ENCODE results near the gene ETNK2.

The ETNK2 gene

DNA sequence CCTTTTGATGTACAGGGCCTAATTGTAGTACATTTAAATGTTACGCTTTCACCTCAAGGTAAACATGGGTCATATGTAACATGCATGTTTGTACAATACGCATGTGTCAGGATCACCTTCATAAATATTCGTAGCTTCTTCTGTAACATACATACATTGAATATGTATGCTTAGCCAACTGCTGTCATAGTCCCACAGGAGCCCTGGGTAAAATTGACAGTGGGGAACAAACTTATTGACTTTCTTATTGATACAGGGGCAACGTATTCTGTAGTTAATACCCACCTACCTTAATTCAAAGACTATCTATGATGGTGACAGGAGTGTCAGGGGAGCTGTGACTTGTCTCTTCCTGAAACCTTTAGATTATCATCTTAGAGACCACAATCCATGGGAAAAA, 18.0 kb upstream of the ETNK2 start:
- TF ChIP-seq, protein P1, sequence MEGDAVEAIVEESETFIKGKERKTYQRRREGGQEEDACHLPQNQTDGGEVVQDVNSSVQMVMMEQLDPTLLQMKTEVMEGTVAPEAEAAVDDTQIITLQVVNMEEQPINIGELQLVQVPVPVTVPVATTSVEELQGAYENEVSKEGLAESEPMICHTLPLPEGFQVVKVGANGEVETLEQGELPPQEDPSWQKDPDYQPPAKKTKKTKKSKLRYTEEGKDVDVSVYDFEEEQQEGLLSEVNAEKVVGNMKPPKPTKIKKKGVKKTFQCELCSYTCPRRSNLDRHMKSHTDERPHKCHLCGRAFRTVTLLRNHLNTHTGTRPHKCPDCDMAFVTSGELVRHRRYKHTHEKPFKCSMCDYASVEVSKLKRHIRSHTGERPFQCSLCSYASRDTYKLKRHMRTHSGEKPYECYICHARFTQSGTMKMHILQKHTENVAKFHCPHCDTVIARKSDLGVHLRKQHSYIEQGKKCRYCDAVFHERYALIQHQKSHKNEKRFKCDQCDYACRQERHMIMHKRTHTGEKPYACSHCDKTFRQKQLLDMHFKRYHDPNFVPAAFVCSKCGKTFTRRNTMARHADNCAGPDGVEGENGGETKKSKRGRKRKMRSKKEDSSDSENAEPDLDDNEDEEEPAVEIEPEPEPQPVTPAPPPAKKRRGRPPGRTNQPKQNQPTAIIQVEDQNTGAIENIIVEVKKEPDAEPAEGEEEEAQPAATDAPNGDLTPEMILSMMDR (IDR thresholded peaks at IDR 0.05; ENCODE audit: extremely low read depth, insufficient read depth, missing control alignments), result no peak
- no peak for DNase-seq (ENCODE audit: low spot score)
- in situ Hi-C loops (cut with MboI; ENCODE audit: low pct_unique_long_range_greater_than_20kb, low sequenced_read_pairs, unreplicated experiment), result loop anchor here (25.0 kb wide), 1 partner anchor 217 kb away; no protein-coding TSS in a partner anchor

DNA sequence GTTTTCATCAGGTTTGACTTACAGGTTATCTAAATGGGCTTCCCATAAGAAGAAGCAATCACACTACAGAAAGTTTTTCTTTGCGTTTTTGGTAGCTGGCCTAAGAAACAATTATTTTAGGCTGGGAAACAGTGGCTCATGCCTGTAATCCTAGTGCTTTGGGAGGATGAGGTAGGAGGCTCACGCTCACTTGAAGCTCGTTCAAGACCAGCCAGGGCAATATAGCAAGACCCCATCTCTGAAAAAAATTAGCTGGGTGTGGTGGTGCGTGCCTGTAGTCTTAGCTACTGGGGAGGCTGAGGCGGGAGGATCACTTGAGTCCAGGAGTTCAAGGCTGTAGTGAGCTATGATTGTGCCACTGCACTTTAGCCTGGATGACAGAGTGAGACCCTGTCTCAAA, 15.9 kb upstream of the ETNK2 start:
- in situ Hi-C loops (cut with MboI; ENCODE audit: low pct_unique_long_range_greater_than_20kb, low sequenced_read_pairs, unreplicated experiment), result loop anchor here (25.0 kb wide), 1 partner anchor 220 kb away; no protein-coding TSS in a partner anchor
- TF ChIP-seq, protein P1 (IDR thresholded peaks at IDR 0.05; ENCODE audit: extremely low read depth, insufficient read depth, missing control alignments), result no peak
- DNase-seq (ENCODE audit: low spot score), result no peak

DNA sequence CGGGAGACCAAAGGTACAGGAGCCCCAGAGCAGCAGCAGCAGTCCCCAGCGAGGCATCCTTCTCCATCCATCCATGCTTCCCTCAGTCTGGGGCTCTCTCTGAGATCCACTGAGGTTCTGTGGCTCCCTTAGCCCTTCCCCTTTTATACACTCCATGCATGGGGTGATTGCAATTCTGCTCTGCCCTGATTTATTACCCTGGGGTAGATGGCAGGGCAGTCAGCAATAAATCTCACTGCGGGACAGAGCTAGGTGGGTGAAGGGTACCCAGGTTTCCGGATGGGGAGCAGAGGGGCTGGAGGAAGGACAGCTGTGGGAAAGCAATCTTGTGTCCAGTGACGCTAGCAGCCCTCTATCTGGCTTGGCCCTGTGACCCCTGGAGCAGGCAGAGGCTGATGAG, 14.4 kb upstream of the ETNK2 start, which contains the start of gene REN:
Gene REN (minus strand): TSS at position 119 of the 400 bp plus-strand sequence. CDS start 44 bp downstream, at position 75.
- in situ Hi-C loops (cut with MboI; ENCODE audit: low pct_unique_long_range_greater_than_20kb, low sequenced_read_pairs, unreplicated experiment), result loop anchor here (25.0 kb wide), 1 partner anchor 221 kb away; no protein-coding TSS in a partner anchor
- TF ChIP-seq, protein P1 (IDR thresholded peaks at IDR 0.05; ENCODE audit: extremely low read depth, insufficient read depth, missing control alignments), result no peak
- DNase-seq (ENCODE audit: low spot score), result no peak

DNA sequence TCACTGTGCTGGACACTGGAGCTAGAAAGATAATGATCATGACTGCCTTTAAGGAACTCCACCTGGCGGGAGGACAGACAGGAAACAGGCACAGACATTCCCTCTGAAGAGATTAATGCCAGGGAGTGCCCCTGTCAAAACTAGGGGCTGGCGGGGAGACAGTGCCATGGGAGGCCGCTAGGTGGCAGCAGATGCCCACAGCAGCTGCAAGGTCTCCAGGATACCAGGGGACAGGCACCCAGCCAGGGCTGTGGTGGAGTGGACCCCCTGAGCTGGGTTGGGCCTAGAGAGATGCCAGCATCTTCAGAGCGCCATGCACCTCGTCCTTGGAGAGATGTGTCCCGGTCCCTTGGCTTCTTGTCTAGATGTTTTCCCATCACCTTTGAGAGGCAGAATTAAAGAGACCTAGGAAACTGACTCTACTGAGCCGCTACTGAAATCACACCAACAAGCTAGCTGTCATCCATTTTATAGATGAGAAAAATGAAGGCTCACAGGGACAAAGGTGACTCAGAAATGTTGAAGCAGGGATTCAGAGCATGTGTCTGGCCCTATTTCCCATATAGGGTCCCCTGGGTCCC, 10.7 kb upstream of the ETNK2 start:
- peak; percentile 83 for DNase-seq (ENCODE audit: low spot score)
- in situ Hi-C loops (cut with MboI; ENCODE audit: low pct_unique_long_range_greater_than_20kb, low sequenced_read_pairs, unreplicated experiment), result loop anchor here (25.0 kb wide), 1 partner anchor 225 kb away; no protein-coding TSS in a partner anchor
- TF ChIP-seq, protein P1 (IDR thresholded peaks at IDR 0.05; ENCODE audit: extremely low read depth, insufficient read depth, missing control alignments), result peak; percentile 97

DNA sequence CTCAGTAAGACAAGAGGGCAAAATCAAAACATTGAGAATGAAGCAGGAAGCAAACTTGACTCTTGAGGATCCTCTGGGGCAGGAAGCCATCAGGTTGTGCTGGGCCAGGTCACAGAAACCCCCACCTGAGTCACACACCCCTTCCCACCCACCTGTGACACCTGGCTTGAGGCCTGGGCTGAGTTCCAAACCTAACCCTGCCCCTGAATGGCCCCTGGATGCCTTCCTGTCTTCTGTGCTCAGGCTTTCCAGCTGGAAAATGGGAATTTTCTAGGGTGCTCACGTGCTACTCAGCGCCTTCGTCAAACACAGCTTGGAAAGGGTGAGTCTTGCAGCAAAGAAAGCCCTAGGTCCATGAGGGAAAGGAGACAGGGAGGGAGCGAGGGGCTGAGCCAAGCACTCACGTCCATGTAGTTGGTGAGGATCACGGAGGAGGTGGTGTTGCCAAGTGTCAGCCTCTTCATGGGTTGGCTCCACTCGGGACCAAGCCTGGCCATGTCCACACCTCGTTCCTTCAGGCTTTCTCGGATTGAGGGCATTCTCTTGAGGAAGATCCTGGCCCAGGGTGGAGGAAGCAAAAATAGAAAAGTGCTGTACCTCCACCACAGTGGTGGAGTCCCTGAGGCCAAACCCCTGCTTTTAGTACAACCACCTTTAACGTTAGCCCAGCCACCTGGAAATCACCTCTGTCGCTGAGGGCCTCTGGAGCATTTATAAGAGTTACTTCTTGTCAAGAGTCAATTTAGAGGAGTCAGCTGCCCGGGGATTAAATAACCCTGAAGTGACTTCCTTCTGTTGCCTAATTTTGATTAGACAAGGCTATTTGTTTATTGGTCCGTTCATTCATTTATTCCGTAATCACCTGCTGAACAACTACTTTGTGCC, 10.0 kb upstream of the ETNK2 start:
- TF ChIP-seq, protein P1 (IDR thresholded peaks at IDR 0.05; ENCODE audit: extremely low read depth, insufficient read depth, missing control alignments), result no peak
- in situ Hi-C loops (cut with MboI; ENCODE audit: low pct_unique_long_range_greater_than_20kb, low sequenced_read_pairs, unreplicated experiment), result loop anchor here (25.0 kb wide), 1 partner anchor 225 kb away; no protein-coding TSS in a partner anchor
- no peak for DNase-seq (ENCODE audit: low spot score)

DNA sequence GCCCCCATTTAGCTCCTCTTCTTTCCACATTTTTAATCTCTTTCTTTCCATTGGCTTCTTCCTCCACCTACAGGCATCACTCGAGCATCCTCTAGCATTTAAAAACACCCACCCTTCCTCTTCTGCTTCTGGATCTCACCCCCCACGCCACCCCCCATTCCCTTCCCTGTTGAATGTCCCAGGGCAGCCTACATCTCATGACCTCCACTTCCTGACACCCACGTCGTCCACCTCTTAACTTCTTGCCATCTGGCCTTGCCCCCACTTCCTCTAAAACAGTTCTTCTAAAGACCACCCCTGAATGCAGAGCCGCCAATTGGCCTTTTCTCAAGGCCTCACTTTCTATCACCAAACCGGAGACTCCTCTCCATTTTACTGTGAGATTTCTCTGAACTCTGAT, 6.1 kb upstream of the ETNK2 start:
- TF ChIP-seq, protein P1 (IDR thresholded peaks at IDR 0.05; ENCODE audit: extremely low read depth, insufficient read depth, missing control alignments), result no peak
- no peak for DNase-seq (ENCODE audit: low spot score)
- in situ Hi-C loops (cut with MboI; ENCODE audit: low pct_unique_long_range_greater_than_20kb, low sequenced_read_pairs, unreplicated experiment), result loop anchor here (25.0 kb wide), 1 partner anchor 229 kb away; no protein-coding TSS in a partner anchor

All from GM13977 (cell line).